RWPE1 (cell line): ENCODE results near the gene SYDE1.
"Not testable (repeated sequence)": the region's sequence is repeated elsewhere in the genome, so short reads cannot be mapped to it uniquely, and the experiment has no call there.

Source experiments
- CTCF ChIA-PET: fragments of 350-600 bp; sonication (Branson Sonifier 250); formaldehyde crosslinking; extraction: SDS; loops from one replicate; lab custom pipeline; 2021; lab: Yijun Ruan, JAX
- POLR2A ChIA-PET: fragments of 400-600 bp; formaldehyde crosslinking; extraction: SDS; loops from one replicate; lab custom pipeline; 2020; ENCODE audit warnings: antibody characterized with exemption; ENCODE audit not compliant: low non-redundant PET; lab: Yijun Ruan, JAX
- DNase-seq: peaks from one replicate; pipeline ENCODE4 v3.0.0; 2012; ENCODE audit warnings: low spot score
- H3K27ac ChIP-seq: fragments of 450-650 bp; 2 replicates; pipeline ENCODE4 v1.5.1; 2017
- CTCF ChIP-seq: fragments of 450-650 bp; conservative IDR thresholded peaks from 2 replicates; pipeline ENCODE4 v1.5.1; 2017; ENCODE audit warnings: low read depth, mild to moderate bottlenecking

SYDE1 gene

GRCh38 chr19:15107061-15108010 lies at the start of gene SYDE1:
SYDE1 (plus strand) TSS chr19:15107401; CDS start chr19:15107434, 33 bp downstream.
- POLR2A ChIA-PET, result no interaction called here
- peak; percentile 63 for DNase-seq

GRCh38 chr19:15062036-15062435 lies 45.2 kb upstream of the SYDE1 start:
- H3K27ac ChIP-seq, result no peak overlapping the region
- ChIA-PET POLR2A (no interaction called here), CTCF (no interaction called here)
- TF ChIP-seq CTCF, result no peak
- no peak for DNase-seq

More at GRCh38 chr19:15107061-15108010, at the start of gene SYDE1:
- H3K27ac ChIP-seq, result peak within 1 kb of the TSS; percentile 90
- CTCF ChIA-PET, result interaction anchor here (1.1 kb wide), 1 partner anchor 454 kb away, joined by 3 read pairs; no protein-coding TSS in a partner anchor
- no peak for TF ChIP-seq CTCF

GRCh38 chr19:15070386-15070785 lies 36.8 kb upstream of the SYDE1 start:
- POLR2A ChIA-PET, CTCF ChIA-PET, DNase-seq, H3K27ac ChIP-seq: not testable (repeated sequence)

- ChIA-PET POLR2A (no interaction called here), CTCF (no interaction called here)
- no peak overlapping the region for H3K27ac ChIP-seq
- no peak for DNase-seq
- TF ChIP-seq CTCF, result no peak
Observed at GRCh38 chr19:15072930-15073647, 34.1 kb upstream of the SYDE1 start.

- no peak for TF ChIP-seq CTCF
- POLR2A ChIA-PET, result no interaction called here
- H3K27ac ChIP-seq, result no peak overlapping the region
- DNase-seq, result no peak
- CTCF ChIA-PET, result interaction anchor here (0.8 kb wide), 1 partner anchor 17 kb away, joined by 3 read pairs; no protein-coding TSS in a partner anchor
Observed at GRCh38 chr19:15074371-15074770, 32.8 kb upstream of the SYDE1 start.

GRCh38 chr19:15075806-15076205 lies 31.4 kb upstream of the SYDE1 start:
- H3K27ac ChIP-seq, result no peak overlapping the region
- ChIA-PET POLR2A (no interaction called here), CTCF (no interaction called here)
- TF ChIP-seq CTCF, result no peak
- no peak for DNase-seq

GRCh38 chr19:15080002-15080401 lies 27.2 kb upstream of the SYDE1 start:
- CTCF ChIA-PET, result interaction anchor here (2.0 kb wide), 1 partner anchor 12 kb away, joined by 11 read pairs; no protein-coding TSS in a partner anchor
- H3K27ac ChIP-seq, POLR2A ChIA-PET: not testable (repeated sequence)
- DNase-seq, result peak; percentile 34
